ENCODE measurements around the gene ALDH1A3.

The ALDH1A3 gene

DNA sequence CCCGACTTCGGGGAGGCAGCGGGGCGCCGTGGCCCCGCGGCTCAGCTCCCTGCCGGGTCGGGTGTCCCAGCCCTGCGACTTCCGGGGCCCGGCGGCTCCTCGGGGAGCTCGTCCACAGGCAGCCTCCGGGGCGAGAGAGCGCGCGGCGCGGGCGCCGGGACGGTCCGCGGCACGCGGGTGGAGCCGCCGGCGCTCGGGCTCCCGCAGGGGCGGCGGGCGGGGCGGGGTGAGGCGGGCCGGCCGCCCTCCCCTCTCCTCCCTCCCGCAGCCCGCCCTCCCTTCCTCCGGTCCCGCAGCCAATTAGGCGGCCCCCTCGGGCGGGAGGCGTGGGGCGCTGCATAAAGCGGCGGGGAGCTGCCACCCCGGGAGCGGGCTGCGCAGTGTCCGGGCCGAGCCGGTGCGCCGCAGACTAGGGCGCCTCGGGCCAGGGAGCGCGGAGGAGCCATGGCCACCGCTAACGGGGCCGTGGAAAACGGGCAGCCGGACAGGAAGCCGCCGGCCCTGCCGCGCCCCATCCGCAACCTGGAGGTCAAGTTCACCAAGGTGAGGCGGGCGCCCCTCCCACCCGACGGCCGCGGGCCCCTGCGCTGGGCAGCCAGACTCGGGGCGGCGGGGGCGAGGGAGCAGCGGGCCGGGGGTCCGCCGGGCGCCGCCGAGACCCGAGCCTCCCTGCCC lies at the start of gene ALDH1A3:
TSS of gene ALDH1A3 (plus strand) at position 368 of the 675 bp plus-strand sequence. CDS start at position 445, 77 bp downstream.
- Histone ChIP-seq H3K27me3 (ENCODE audit: control insufficient read depth in 1 of 2, insufficient read depth in 2 of 2, low read length in 2 of 2) (peaks cover 37 to 40% of the 10 kb centered on the region in 2 donors), H3K27ac (ENCODE audit: low read depth, low read length) (peak within 1 kb of the TSS; percentile 10), H3K4me3 (ENCODE audit: low read depth in 1 of 2, low read length in 2 of 2) (peak within 1 kb of the TSS; percentile 44 to 53), H3K9ac (ENCODE audit: low read depth in 1 of 2, low read length in 2 of 2) (no peak within 1 kb of the TSS), H3K9me3 (ENCODE audit: control insufficient read depth in 1 of 2, low read length in 2 of 2) (no peaks in the 10 kb centered on the region), H3K4me1 (ENCODE audit: control insufficient read depth in 1 of 2, insufficient read depth in 2 of 2, low read length in 2 of 2) (no peaks in the 10 kb centered on the region), H3K36me3 (ENCODE audit: control insufficient read depth in 1 of 2, insufficient read depth in 2 of 2, low read length in 2 of 2) (no peaks in the 10 kb centered on the region)

DNA sequence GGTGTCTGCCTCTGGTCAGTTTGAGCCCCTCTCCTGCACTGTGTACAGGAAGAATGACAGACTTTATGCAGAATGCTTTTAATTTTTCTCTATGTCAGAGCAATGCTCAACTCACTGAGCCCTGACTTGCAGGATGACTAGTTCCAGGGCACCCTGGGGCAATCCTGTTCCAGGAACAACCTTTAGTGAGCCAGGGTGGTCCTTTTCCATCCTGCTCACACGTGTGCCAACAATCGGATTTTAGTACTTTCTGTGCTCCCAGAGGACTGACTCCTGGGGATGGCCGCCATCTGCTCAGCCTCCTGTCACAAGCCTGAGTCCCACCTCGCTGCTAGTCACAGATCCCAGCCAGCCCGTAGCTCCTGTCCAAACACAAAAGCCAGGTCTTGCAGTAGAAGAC lies 48.2 kb upstream of the ALDH1A3 start:
- no peaks in the 10 kb centered on the region for H3K36me3 ChIP-seq (ENCODE audit: control insufficient read depth in 1 of 2, insufficient read depth in 2 of 2, low read length in 2 of 2)
- no peaks in the 10 kb centered on the region for H3K4me1 ChIP-seq (ENCODE audit: control insufficient read depth in 1 of 2, insufficient read depth in 2 of 2, low read length in 2 of 2)
- H3K9me3 ChIP-seq (ENCODE audit: control insufficient read depth in 1 of 2, low read length in 2 of 2), result no peaks in the 10 kb centered on the region
- H3K27me3 ChIP-seq (ENCODE audit: control insufficient read depth in 1 of 2, insufficient read depth in 2 of 2, low read length in 2 of 2), result peaks cover 0 to 3% of the 10 kb centered on the region in 2 donors
- no peak overlapping the region for H3K4me3 ChIP-seq (ENCODE audit: low read depth in 1 of 2, low read length in 2 of 2)
- H3K27ac ChIP-seq (ENCODE audit: low read depth, low read length), result no peak overlapping the region
- no peak overlapping the region for H3K9ac ChIP-seq (ENCODE audit: low read depth in 1 of 2, low read length in 2 of 2)

DNA sequence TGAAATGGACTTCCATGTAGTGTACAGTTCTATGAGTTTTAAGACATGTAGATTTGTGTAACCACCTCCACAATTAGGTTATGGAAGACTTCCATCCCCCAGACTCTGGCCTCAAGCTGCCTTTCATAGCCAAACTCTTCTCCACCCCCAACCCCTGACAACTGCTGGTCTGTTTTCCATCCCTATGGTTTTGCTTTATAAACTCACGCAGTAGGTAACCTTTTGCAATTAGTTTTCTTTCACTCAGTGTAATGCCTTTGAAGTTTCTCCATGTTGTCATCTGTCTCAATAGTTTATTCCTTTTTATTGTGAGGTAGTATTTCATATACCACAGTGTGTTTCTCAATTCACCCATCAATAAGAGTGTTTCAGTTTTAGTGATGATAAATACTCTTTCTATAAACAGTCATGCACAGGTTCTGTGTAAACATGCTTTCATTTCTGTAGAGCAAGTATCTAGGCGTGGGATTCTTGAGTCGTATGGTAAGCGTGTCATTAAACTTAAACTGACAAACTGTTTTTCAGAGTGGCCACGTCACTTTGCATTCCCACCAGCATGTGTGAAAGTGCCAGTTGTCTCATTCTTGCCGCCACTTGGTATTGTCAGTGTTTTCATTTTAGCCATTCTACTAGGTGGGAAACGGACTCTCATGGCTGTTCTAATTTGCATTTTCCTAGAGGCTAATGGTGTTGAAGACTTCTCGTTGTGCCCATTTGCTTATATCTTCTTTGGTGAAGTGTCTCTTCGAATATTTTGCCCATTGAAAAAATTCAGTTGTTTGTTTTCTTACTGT lies 47.3 kb upstream of the ALDH1A3 start:
- no peaks in the 10 kb centered on the region for H3K36me3 ChIP-seq (ENCODE audit: control insufficient read depth in 1 of 2, insufficient read depth in 2 of 2, low read length in 2 of 2)
- no peak overlapping the region for H3K9ac ChIP-seq (ENCODE audit: low read depth in 1 of 2, low read length in 2 of 2)
- peaks cover 0 to 5% of the 10 kb centered on the region in 2 donors for H3K27me3 ChIP-seq (ENCODE audit: control insufficient read depth in 1 of 2, insufficient read depth in 2 of 2, low read length in 2 of 2)
- no peaks in the 10 kb centered on the region for H3K9me3 ChIP-seq (ENCODE audit: control insufficient read depth in 1 of 2, low read length in 2 of 2)
- no peak overlapping the region for H3K27ac ChIP-seq (ENCODE audit: low read depth, low read length)
- no peak overlapping the region for H3K4me3 ChIP-seq (ENCODE audit: low read depth in 1 of 2, low read length in 2 of 2)
- H3K4me1 ChIP-seq (ENCODE audit: control insufficient read depth in 1 of 2, insufficient read depth in 2 of 2, low read length in 2 of 2), result no peaks in the 10 kb centered on the region

DNA sequence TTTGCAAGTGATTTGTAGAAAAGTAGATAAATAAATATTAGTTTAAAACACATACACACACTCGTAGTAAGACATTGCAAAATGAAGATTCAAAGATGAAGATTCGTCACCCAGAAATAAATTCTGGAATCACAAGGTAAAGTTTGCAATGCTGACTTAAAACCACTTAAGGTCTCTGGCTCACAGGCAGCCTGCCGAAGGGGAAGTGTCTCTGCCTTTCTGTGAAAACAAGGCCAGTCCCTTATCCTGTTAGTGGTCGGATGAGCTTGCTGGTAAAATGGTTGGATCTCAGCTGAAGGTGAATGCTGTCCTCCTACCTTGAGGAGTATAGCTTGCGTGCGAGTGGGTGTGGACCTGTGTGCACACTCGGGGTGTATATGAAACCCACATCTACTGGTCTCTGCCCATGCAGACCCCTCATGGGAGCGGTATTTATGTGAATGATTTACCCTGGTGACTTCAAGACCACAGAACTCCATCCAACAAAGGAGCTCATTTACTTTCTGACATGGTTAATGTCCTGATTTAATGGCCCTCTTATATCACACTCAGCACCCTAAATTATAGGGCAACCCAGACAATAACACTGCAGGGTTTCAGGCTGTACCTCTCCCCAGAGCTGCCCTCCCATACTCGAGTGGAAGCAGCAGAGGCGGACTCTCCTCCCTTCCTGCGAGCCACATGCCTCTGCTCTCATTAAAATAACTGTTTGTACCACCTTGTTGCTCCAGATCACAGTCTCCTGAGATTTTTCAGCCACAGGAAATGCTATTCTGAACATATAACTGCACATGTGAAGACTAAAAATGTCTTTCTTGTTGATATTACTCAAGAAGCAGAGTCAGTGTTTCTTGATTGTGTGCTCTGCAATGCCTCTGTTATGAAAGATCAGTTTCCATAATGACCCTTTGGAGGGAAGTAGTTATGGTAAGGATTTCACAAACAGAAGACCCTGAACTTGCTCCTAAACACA lies 45.9 kb upstream of the ALDH1A3 start:
- Histone ChIP-seq H3K9me3 (ENCODE audit: control insufficient read depth in 1 of 2, low read length in 2 of 2) (no peaks in the 10 kb centered on the region), H3K27ac (ENCODE audit: low read depth, low read length) (no peak overlapping the region), H3K27me3 (ENCODE audit: control insufficient read depth in 1 of 2, insufficient read depth in 2 of 2, low read length in 2 of 2) (peaks cover 0 to 5% of the 10 kb centered on the region in 2 donors), H3K36me3 (ENCODE audit: control insufficient read depth in 1 of 2, insufficient read depth in 2 of 2, low read length in 2 of 2) (no peaks in the 10 kb centered on the region), H3K9ac (ENCODE audit: low read depth in 1 of 2, low read length in 2 of 2) (no peak overlapping the region), H3K4me1 (ENCODE audit: control insufficient read depth in 1 of 2, insufficient read depth in 2 of 2, low read length in 2 of 2) (no peaks in the 10 kb centered on the region), H3K4me3 (ENCODE audit: low read depth in 1 of 2, low read length in 2 of 2) (no peak overlapping the region)

DNA sequence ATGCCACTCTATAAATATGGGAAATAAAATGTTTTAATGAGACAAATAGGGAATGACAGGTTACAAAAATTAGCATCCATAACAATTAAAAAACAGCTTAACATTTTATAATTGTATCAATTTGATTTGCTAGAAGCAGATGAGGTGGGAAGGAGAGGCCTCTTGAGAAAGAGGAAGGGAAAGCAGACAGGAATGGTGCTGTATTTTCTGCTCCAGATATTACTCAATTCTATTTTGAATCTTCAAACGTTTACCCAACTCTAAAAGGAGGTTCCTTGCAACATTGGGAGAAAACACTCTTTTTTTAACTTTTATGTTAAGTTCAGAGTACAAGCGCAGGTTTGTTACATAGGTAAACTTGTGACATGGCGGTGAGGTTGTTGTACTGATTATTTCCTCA lies 44.9 kb upstream of the ALDH1A3 start:
- no peaks in the 10 kb centered on the region for H3K36me3 ChIP-seq (ENCODE audit: control insufficient read depth in 1 of 2, insufficient read depth in 2 of 2, low read length in 2 of 2)

DNA sequence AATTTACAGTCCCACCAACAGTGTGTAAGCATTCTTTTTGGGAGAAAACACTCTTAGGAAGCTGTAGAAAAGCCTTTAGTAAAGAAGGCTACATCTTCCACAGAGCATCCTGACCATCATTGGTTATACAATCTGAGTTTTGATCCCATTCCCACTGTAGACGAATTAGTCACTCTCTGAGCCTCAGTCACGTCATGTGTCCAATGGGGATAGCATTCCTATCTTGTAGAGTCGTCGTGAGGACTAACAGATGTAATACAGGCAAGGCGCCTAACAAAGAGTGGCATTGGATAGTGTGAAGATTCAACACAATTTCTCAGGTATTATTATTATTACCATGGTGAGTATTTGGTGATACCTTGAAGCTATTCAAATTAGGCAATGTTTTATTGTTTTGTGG lies 44.0 kb upstream of the ALDH1A3 start:
- Histone ChIP-seq H3K27ac (ENCODE audit: low read depth, low read length) (no peak overlapping the region), H3K9me3 (ENCODE audit: control insufficient read depth in 1 of 2, low read length in 2 of 2) (no peaks in the 10 kb centered on the region), H3K36me3 (ENCODE audit: control insufficient read depth in 1 of 2, insufficient read depth in 2 of 2, low read length in 2 of 2) (no peaks in the 10 kb centered on the region), H3K4me3 (ENCODE audit: low read depth in 1 of 2, low read length in 2 of 2) (no peak overlapping the region), H3K4me1 (ENCODE audit: control insufficient read depth in 1 of 2, insufficient read depth in 2 of 2, low read length in 2 of 2) (no peaks in the 10 kb centered on the region), H3K27me3 (ENCODE audit: control insufficient read depth in 1 of 2, insufficient read depth in 2 of 2, low read length in 2 of 2) (peaks cover 0 to 5% of the 10 kb centered on the region in 2 donors), H3K9ac (ENCODE audit: low read depth in 1 of 2, low read length in 2 of 2) (no peak overlapping the region)

More for the DNA sequence above, 44.9 kb upstream of the ALDH1A3 start:
- H3K4me1 ChIP-seq (ENCODE audit: control insufficient read depth in 1 of 2, insufficient read depth in 2 of 2, low read length in 2 of 2), result no peaks in the 10 kb centered on the region
- no peak overlapping the region for H3K27ac ChIP-seq (ENCODE audit: low read depth, low read length)
- no peak overlapping the region for H3K9ac ChIP-seq (ENCODE audit: low read depth in 1 of 2, low read length in 2 of 2)
- peaks cover 0 to 5% of the 10 kb centered on the region in 2 donors for H3K27me3 ChIP-seq (ENCODE audit: control insufficient read depth in 1 of 2, insufficient read depth in 2 of 2, low read length in 2 of 2)
- H3K9me3 ChIP-seq (ENCODE audit: control insufficient read depth in 1 of 2, low read length in 2 of 2), result no peaks in the 10 kb centered on the region
- no peak overlapping the region for H3K4me3 ChIP-seq (ENCODE audit: low read depth in 1 of 2, low read length in 2 of 2)

DNA sequence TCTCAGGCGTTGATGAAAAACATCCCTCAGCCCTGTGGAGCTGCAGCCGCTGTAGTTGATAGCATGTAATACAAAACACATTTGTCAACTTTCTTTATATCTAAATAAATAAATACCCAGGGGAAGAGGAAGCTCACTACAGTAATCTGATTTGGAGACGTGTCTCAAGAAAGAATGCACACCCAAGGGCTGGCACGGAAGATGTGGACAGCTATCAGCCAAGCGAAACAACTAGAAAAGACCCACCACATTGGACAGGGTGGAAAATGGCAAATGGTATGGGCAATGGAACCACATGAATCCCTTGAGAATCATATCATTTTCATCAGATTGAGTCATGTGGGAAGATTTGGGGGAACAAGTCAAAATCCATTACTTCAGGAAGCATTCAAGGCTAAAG lies 43.1 kb upstream of the ALDH1A3 start:
- Histone ChIP-seq H3K4me3 (ENCODE audit: low read depth in 1 of 2, low read length in 2 of 2) (no peak overlapping the region), H3K27me3 (ENCODE audit: control insufficient read depth in 1 of 2, insufficient read depth in 2 of 2, low read length in 2 of 2) (peaks cover 0 to 5% of the 10 kb centered on the region in 2 donors), H3K9ac (ENCODE audit: low read depth in 1 of 2, low read length in 2 of 2) (no peak overlapping the region), H3K27ac (ENCODE audit: low read depth, low read length) (no peak overlapping the region), H3K4me1 (ENCODE audit: control insufficient read depth in 1 of 2, insufficient read depth in 2 of 2, low read length in 2 of 2) (no peaks in the 10 kb centered on the region), H3K36me3 (ENCODE audit: control insufficient read depth in 1 of 2, insufficient read depth in 2 of 2, low read length in 2 of 2) (no peaks in the 10 kb centered on the region), H3K9me3 (ENCODE audit: control insufficient read depth in 1 of 2, low read length in 2 of 2) (no peaks in the 10 kb centered on the region)

DNA sequence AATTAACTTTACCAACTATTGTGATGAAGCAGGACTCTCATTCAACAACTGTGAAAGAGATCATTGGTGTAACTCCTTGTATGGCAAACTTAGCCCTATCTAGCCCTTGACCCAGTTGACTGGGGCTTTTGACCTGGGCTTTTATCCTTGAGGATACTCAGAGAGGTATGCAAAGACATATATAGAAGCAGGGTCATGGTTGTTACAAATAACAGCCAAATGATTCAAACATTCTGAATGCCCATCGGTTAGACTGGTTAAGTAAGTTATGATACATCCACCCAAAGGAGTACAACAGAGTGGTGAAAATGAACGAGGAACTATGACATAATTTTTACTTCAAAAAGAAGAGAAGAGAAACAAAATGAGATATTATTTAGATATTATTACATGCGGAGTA lies 38.2 kb upstream of the ALDH1A3 start:
- H3K4me1 ChIP-seq (ENCODE audit: control insufficient read depth in 1 of 2, insufficient read depth in 2 of 2, low read length in 2 of 2), result no peaks in the 10 kb centered on the region
- H3K9ac ChIP-seq (ENCODE audit: low read depth in 1 of 2, low read length in 2 of 2), result no peak overlapping the region
- H3K27me3 ChIP-seq (ENCODE audit: control insufficient read depth in 1 of 2, insufficient read depth in 2 of 2, low read length in 2 of 2), result peaks cover 0 to 6% of the 10 kb centered on the region in 2 donors
- H3K9me3 ChIP-seq (ENCODE audit: control insufficient read depth in 1 of 2, low read length in 2 of 2), result no peaks in the 10 kb centered on the region
- H3K27ac ChIP-seq (ENCODE audit: low read depth, low read length), result no peak overlapping the region
- H3K36me3 ChIP-seq (ENCODE audit: control insufficient read depth in 1 of 2, insufficient read depth in 2 of 2, low read length in 2 of 2), result no peaks in the 10 kb centered on the region
- H3K4me3 ChIP-seq (ENCODE audit: low read depth in 1 of 2, low read length in 2 of 2), result no peak overlapping the region

DNA sequence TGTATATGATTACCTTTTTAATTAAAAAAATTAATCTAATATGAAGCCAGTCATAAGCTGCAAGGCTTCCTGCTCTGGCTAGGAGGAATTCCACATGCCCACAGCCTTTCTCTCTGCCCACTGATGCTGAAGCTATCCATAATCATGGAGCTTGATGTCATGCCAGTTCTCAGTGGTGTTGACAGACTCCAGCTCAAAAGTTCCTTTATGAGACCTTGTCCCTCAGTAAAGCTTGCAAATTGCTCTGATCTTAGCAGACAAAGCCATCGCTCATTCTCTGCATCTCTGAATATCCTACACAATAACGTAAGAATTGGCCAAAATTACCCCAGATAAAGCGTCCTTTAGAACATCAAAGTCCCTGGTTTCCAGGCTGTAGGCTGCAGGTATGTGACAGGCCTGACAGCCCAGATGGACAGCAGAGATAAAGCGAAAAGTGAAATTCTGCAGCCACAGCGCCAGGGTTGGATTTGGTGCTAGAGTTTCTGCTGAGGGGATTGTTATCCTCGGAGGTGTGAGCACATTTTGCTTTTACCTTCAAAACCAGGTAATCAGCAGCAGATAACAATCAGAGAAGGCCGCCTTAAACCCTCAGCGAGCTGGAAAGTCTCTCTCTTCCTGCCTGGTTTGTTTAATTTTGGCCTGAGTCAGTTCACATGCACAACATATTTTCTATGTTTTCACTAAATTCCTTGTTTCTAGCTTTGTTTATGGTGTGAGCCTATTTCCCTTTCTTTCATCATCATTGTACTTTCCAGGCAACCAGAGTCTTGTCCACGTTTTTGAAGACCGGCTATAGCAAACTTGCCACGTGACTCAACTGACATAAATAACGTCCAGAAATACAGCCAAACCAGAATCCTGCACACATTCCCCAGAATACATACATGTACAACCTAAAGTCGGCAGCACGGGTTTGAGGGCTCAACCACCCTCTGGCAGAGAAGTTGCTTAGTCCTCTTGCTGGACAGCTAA lies 36.6 kb upstream of the ALDH1A3 start:
- no peak overlapping the region for H3K9ac ChIP-seq (ENCODE audit: low read depth in 1 of 2, low read length in 2 of 2)
- no peaks in the 10 kb centered on the region for H3K9me3 ChIP-seq (ENCODE audit: control insufficient read depth in 1 of 2, low read length in 2 of 2)
- H3K27ac ChIP-seq (ENCODE audit: low read depth, low read length), result no peak overlapping the region

More for the DNA sequence above, 36.6 kb upstream of the ALDH1A3 start:
- no peaks in the 10 kb centered on the region for H3K36me3 ChIP-seq (ENCODE audit: control insufficient read depth in 1 of 2, insufficient read depth in 2 of 2, low read length in 2 of 2)
- H3K4me1 ChIP-seq (ENCODE audit: control insufficient read depth in 1 of 2, insufficient read depth in 2 of 2, low read length in 2 of 2), result no peaks in the 10 kb centered on the region
- no peak overlapping the region for H3K4me3 ChIP-seq (ENCODE audit: low read depth in 1 of 2, low read length in 2 of 2)
- peaks cover 0 to 3% of the 10 kb centered on the region in 2 donors for H3K27me3 ChIP-seq (ENCODE audit: control insufficient read depth in 1 of 2, insufficient read depth in 2 of 2, low read length in 2 of 2)

All from duodenal mucosa (tissue), 2 donors.